Sigmoid colon (tissue), 4 donors: Measurements from ENCODE around the gene JMJD1C.

Experiments used
- POLR2AphosphoS5 ChIP-seq, 4 donors: sonication (generic); formaldehyde crosslinking; IDR thresholded peaks; one replicate each; pipeline ENCODE4 v1.6.1; 2017; ENCODE audit warnings: antibody characterized with exemption in 4 of 4
- TF ChIP-seq, protein P1 (sequence below), 4 experiments: fragments of 450-650 bp in 3 of 4; fragments of 200-600 bp in 1 of 4; IDR thresholded peaks; one replicate each; pipeline ENCODE4 v1.5.1; 2016 to 2019; ENCODE audit warnings: antibody characterized with exemption in 4 of 4, mild to moderate bottlenecking in 3 of 4, moderate library complexity in 2 of 4

GRCh38 chr10:63175534-63175933 lies 290.2 kb downstream of the JMJD1C start:
- TF ChIP-seq, protein P1, sequence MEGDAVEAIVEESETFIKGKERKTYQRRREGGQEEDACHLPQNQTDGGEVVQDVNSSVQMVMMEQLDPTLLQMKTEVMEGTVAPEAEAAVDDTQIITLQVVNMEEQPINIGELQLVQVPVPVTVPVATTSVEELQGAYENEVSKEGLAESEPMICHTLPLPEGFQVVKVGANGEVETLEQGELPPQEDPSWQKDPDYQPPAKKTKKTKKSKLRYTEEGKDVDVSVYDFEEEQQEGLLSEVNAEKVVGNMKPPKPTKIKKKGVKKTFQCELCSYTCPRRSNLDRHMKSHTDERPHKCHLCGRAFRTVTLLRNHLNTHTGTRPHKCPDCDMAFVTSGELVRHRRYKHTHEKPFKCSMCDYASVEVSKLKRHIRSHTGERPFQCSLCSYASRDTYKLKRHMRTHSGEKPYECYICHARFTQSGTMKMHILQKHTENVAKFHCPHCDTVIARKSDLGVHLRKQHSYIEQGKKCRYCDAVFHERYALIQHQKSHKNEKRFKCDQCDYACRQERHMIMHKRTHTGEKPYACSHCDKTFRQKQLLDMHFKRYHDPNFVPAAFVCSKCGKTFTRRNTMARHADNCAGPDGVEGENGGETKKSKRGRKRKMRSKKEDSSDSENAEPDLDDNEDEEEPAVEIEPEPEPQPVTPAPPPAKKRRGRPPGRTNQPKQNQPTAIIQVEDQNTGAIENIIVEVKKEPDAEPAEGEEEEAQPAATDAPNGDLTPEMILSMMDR (IDR thresholded peaks at IDR 0.05): no peak
- TF ChIP-seq POLR2AphosphoS5 (IDR thresholded peaks at IDR 0.05): no peak
